HK-2 (cell line): ENCODE data around the gene RPEL1.
"Not testable (repeated sequence)": the region's sequence is repeated elsewhere in the genome, so short reads cannot be mapped to it uniquely, and the experiment has no call there.

Experiments
- DNase-seq: peaks from one replicate; pipeline ENCODE4 v3.0.0-alpha.2; 2018; ENCODE audit not compliant: unreplicated experiment

RPEL1 gene

DNA sequence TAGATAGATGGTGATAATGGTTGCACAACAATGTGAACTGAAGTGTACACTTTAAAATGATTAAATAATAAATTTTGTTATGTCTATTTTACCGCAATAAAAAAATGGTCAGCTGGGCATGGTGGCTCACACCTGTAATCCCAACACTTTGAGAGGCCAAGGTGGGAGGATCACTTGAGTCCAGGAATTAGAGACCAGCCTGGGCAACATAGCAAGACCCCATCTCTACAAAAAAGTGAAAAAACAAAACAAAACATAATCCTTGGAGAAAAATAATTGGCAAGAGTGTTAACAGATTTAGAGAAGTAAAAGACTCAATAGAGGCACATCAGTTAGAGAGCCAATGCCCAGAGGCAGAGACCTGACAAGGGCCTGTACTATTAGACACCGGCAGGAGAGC is 9.9 kb upstream of the RPEL1 start:
- no peak for DNase-seq

DNA sequence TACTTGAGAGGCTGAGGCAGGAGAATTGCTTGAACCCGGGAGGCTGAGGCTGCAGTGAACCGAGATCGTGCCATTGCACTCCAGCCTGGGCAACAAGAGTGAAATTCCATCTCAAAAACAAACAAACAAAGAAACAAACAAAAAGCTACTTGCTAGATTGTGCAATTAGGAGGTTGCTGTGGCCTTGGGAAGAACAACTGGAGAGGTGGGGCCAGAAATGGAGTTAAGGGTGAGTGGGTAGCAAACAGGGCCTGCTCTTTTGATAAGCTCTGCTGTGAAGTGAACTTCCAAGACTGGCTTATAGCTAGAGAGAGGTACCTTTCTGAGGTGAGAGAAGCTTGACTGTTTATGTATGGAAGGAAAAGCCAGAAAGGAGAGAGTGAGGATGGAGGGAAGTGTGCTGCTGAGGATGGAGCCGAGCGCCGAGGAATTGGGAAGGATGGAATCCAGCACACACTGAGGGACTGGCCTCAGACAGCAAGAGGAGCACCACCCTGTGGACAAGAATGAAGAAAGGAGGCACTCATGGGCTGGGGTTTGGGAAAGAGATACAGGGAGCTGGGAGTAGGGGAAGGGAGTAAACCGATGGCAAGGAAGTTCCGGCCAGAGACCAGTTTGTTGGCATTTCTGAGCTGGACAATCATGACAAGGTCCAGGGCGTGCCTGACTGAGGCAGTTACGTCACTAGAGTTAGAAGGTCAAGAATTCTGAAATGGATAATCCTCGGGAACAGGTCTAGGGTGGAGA is 7.0 kb upstream of the RPEL1 start:
- DNase-seq, result no peak

DNA sequence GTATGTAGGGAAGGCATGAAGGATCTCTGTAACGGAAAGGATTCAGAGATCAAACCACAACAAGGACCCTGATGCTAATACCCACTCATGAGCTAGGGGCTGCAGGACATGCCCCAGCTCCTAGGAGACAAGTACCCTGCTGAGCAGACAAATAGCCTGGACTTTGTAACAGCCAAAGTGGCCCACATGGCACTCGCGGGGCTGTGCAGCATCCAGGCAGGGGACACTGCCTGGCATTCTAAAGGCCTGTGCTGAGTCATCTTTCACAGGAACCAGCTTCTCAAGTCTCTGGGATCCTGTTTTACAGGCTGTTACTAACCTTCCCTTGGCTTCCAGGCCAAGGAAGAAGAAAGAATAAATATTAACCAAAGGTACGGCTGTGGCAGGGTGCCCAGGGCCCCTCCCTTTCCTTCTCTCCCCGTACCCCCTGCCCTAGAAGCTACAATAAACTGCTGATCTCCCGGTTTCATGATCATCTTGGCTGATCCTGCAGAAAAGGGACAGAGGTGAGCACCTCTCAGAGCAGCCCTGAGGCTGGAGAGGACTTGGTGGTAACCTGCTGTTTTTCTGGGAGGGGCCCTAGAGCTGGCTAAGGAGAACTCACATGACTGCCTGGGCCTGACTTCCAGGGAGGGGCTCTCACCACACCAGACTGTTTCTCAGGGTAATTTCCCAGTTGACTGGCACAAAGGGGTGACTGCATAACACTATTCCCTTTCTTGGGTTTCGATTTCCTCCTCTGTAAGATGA is 4.2 kb upstream of the RPEL1 start:
- peak; percentile 80 for DNase-seq

DNA sequence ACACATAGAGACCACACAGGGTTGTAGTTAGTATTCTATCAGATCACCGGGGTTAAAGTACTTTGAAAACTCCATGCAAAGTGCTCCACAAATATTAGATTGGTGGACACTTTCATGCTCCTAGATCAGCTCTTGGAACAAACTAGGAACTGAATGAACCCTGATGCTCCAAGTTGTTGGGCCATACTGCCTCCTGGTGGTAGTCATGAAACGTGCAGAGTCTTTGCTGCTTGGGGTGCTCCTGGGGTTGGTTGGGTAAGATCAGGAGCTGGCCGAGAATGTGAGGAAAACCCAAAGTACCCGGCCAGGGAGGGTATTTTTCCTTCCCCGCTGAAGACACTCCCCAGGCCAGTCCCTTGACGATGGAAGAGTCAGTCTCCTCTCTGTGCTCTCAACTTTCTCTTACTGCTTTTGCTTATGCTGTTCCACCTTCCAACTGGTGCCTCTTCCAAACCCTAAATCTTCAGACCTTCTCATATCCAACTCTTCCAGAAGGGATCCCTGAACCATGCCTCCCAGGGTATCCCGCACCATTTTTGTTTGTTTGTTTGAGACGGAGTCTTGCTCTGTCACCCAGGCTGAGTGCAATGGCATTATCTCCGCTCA is 918 bp upstream of the RPEL1 start:
- DNase-seq, result peak; percentile 77

DNA sequence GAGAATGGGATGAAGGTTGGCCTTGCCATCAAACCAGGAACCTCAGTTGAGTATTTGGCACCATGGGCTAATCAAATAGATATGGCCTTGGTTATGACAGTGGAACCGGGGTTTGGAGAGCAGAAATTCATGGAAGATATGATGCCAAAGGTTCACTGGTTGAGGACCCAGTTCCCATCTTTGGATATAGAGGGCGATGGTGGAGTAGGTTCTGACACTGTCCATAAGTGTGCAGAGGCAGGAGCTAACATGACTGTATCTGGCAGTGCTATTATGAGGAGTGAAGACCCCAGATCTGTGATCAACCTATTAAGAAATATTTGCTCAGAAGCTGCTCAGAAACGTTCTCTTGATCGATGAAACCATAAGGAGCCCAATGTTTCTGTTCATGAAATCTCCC is 637 bp downstream of the RPEL1 start:
- no peak for DNase-seq

DNA sequence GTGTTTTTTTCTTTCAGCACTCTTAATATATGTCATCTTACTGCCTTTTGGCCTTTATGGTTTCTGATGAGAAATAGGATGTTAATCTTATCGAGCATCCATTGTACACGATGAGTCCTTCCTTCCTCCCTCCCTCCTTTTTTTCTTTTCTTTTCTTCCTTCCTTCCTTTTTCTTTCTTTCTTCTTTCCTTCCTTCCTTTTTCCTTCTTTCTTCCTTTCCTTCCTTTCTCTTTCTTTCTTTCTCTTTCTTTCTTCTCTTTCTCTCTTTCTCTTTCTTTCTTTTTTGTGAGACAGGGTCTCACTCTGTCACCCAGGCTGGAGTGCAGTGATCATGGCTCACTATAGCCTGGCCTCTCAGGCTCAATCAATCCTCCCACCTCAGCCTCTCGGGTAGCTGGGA is 8.4 kb downstream of the RPEL1 start:
- DNase-seq, result no peak

DNA sequence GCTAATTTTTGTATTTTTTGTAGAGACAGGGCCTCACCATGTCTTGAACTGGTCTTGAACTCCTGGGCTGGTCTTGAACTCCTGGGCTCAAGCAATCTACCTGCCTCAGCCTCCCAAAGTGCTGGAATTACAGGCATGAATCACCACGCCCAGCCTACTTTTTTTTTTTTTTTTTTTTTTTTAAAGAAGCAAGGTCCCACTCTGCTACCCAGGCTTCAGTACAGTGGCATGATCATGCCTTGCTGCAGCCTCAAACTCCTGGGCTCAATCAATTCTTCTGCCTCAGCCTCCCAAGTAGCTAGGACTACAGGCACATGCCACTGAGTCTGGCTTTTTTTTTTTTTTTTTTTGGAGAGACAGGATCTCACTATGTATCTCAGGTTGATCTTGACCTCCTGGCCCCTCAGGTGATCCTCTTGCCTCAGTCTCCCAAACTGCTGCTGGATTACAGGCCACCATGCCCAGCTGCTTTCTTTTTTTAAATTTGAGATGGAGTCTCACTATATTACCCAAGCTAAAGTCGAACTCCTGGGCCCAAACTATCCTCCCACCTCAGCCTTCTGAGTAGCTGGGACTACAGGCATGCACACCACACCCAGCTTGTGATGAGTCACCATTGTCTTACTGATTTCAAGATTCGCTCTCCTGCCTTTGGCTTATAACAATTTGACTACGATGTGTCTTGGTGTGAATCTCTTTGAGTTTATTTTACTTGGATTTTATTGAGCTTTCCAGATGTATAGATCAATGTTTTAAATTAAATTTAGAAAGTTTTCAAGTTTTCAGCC is 9.0 kb downstream of the RPEL1 start:
- DNase-seq, result no peak

DNA sequence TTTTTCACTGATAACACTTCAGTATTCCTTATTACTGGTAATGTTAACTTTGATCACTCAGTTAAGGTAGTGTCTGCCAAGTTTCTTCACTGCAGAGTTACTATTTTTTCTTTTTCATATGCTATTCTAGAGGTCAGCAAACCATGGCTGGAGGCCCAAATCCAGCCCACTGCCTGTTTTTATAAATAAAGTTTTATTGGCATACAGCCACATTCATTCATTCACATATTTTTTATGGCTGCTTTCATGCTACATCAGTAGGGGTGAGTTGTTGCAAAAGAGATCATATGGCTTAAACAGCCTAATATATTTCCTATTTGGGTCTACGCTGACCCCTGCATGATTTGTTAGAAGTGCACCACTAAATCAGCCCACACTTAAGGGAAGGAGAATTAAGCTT is 10.9 kb downstream of the RPEL1 start:
- DNase-seq, result no peak

DNA sequence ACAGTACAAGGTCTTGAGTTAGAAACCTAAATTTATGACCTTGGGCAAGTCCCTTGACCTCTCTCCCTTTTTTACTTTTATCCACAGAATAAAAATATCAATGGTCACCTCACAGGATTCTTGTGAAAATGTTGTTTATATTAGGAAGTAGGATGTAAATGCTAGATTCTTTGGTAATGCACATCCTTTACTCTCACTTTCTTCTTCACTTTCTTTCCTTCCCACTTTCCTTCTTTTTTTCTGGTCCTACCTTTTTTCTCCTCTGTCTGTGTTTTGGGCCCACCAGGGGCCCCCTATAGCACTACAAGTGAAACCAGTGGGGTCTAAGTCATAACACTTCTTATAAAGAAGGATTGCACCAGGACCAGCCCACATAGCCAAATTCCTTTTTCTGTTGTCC is 12.1 kb downstream of the RPEL1 start:
- no peak for DNase-seq

DNA sequence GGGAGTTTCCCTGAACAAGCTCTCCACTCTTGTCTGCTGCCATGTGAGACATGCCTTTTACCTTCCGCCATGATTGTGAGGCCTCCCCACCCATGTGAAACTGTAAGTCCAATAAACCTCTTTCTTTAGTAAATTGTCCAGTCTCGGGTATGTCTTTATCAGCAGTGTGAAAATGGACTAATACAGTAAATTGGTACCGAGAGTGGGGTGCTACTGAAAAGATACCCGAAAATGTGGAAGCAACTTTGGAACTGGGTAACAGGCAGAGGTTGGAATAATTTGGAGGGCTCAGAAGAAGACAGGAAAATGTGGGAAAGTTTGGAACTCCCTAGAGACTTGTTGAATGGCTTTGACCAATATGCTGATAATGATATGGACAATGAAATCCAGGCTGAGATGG is 13.2 kb downstream of the RPEL1 start:
- not testable (repeated sequence) for DNase-seq

DNA sequence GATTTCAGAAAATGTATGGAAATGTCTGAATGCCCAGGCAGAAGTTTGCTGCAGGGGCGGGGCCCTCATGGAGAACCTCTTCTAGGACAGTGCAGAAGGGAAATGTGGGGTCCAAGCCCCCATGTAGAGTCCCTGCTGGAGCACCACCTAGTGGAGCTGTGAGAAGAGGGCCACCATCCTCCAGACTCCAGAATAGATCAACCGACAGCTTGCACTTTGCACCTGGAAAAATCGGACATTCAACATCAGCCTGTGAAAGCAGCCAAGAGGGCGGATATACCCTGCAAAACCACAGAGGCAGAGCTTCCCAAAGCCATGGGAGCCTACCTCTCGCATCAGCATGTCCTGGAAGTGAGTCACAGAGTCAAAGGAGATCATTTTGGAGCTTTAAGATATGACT is 14.3 kb downstream of the RPEL1 start:
- no peak for DNase-seq

DNA sequence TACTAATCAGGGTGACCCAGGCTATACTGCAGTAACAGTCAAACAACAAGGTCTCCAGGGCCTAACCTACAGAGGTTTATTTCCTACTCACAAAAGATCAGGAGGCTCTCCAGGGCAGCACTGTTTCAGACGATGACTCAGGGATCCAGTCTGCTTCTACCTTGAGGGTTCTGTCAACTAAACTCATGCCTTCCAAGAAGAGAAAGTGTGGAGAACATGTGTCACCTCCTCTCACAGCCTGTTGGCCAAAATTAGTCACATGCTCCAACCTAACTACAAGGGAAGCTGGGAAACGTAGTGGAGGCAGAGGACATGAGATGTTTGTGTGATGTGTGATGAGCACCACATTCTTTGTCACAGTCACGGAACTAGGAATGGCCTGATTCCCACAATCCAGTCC is 16.5 kb downstream of the RPEL1 start:
- peak; percentile 19 for DNase-seq

DNA sequence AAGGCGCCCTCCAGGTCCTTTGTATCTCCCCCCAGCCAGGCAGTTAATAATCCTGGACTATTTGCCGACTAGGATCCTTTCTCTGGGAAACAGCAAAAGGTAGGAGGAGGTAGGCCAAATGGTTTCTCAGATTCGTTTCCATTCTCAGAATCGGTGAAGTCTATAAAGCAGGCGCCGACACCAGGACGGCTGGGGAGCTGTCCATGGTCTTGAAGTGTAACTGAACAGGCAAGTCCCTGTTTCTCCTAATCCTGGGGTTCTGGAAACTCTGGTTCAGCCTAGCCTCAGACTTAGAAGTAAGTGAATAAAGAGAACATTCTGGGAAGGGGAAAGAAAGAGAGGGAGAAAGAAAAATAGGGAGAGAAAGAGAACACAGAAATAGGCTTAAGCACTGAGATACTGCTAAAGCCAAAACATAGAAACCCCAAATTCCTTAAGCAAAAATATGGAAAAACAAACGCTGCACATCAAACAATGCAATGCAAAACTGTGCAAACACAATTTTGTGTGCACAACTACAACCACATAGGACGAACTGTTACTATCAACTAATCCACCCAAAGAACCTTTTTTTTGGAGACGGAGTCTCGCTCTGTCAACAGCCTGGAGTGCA is 20.1 kb downstream of the RPEL1 start:
- DNase-seq, result peak; percentile 54

DNA sequence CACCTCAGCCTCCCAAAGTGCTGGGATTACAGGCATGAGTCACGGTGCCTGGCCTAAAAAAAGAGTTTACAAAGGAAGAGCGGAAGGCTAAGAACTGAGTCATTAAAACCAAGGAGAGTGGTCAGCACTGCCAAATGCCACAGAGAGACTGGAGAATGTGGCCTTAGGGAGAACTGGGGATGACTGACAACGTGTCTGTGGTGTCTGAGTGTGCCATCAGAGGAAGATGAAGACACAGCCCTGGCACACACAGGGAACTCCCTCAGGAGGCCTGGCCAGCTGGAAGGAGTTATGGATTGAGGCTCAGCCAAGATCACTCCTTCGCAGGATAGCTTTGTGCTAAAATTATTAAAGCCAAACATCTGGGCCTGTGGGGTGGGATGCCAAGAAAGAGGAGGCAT is 27.4 kb downstream of the RPEL1 start:
- peak; percentile 85 for DNase-seq

DNA sequence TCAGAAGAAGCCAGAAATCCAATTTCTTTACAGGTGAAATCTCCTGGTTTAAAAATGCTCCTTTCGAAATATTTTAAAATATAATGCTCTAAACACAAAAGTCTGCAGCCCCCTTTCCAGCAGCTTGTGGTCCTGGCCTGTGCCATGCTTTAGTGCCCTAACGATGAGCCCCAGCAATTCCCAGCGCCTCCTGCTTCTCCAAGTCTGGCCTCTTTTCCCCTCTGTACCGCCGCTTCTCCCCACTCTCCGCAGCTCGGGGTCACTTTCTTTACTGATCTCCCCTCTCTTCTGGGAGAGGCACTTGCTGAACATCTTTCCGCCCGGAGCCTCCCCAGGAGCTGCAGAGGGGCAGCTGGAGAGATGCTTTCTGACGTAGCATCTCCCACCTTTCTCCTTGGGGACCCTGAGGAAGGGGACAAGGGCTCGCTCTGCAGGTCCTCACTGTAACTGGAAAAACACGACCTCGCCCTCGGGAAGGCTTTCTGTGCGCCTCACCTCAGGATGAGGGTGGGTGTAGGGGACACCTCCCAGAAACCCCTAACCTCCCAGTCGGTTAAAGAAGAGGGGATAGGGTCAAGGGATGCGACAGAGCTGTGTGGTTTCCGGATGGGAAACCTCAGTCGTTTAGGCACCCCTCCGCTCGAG is 30.7 kb downstream of the RPEL1 start:
- DNase-seq, result peak; percentile 5

DNA sequence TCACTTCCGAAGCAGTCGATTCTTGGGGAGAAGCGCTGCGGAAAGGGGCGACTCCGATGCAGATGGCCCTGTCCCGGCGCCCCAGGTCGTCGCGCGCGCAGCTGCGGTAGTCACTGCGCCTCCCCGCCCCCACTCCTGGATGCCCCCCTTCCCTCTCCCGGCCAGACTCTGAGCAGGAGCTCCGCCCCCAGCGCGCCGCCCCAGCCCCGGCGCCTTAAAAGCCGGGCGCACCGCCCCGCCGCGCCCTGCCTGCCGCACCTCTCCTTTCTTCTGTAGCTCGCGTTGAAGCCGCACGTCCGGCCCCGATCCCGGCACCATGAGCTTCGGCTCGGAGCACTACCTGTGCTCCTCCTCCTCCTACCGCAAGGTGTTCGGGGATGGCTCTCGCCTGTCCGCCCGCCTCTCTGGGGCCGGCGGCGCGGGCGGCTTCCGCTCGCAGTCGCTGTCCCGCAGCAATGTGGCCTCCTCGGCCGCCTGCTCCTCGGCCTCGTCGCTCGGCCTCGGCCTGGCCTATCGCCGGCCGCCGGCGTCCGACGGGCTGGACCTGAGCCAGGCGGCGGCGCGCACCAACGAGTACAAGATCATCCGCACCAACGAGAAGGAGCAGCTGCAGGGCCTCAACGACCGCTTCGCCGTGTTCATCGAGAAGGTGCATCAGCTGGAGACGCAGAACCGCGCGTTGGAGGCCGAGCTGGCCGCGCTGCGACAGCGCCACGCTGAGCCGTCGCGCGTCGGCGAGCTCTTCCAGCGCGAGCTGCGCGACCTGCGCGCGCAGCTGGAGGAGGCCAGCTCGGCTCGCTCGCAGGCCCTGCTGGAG is 31.4 kb downstream of the RPEL1 start, which contains the start of gene INA:
Gene INA, plus strand, starts transcription at position 243 of the 817 bp plus-strand sequence. Its CDS starts 74 bp downstream, at position 317.
- peak; percentile 82 for DNase-seq

DNA sequence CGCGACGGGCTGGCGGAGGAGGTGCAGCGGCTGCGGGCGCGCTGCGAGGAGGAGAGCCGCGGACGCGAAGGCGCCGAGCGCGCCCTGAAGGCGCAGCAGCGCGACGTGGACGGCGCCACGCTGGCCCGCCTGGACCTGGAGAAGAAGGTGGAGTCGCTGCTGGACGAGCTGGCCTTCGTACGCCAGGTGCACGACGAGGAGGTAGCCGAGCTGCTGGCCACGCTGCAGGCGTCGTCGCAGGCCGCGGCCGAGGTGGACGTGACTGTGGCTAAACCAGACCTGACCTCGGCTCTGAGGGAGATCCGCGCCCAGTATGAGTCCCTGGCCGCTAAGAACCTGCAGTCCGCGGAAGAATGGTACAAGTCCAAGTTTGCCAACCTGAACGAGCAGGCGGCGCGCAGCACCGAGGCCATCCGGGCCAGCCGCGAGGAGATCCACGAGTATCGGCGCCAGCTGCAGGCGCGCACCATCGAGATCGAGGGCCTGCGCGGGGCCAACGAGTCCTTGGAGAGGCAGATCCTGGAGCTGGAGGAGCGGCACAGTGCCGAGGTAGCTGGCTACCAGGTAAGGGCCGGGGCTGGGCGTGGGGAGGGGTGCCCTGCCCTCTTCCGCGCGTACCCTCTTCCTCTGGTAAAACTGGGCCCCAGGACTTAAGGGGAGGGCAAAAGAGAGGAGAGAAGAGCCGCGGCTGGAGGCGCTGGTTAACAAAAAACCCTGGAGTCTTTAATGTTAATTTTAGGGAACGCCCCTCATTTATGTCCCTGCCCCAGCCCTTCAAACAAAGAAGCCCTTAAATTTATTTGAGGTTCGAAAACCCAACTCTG is 32.2 kb downstream of the RPEL1 start:
- no peak for DNase-seq

DNA sequence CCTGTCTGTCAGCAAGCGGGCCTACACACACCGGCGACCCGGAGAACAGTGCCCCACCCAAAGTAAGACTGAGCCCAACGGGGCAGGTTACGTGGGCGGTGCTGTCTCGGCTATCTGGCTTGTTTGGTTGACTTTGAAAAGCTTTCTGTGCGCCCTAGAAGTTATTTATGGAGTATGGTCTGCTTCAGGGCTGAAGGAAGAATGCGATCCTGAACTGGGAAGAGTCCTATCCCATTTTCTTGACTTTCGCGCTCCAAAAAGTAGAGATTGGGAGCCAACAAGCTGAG is 32.8 kb downstream of the RPEL1 start:
- peak; percentile 11 for DNase-seq

DNA sequence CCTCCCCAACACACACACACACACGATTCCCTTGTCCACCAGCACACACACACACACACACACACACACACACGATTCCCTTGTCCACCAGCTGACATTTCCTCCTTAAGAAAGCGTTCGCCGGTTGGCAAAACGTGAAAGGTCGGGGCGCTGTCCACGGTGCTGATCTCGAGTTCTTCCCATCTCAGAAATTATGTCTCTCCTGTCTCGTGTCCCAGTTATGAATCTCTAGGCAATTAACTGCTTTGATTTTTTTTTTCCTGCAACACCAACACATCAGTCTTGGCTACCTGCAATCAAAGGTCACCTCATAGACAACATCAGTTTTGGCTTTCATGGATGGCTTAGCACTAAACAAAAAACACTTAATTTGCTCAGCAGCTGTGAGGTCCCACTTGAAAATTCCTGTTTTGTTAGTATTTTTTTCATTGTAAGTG is 33.2 kb downstream of the RPEL1 start:
- peak; percentile 80 for DNase-seq

DNA sequence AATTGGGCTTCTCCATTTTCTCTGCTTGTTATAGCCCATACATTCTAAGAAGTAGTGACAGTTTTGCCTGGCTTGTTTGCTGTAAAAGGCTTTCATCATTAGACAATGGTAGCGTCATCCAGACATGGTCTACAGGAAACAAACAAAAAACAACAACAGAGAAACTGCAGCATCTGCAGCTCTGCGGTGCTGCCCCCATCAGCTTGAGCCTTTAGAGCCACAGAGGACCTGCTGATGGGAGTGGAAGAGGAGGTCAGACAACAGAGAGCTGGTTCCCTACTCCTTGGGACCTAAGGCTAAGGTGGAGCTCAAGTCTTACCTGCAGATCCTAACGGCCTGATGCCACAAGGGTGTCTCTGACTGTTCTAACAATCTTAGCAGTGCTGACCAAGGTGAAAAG is 34.3 kb downstream of the RPEL1 start:
- DNase-seq, result no peak
